ENCODE measurements around the gene DMAC2L. TPM values are rescaled to one million over a fixed set of nuclear protein-coding genes. Genes with fewer than 3 reads are reported as not detected.

The DMAC2L gene
- total RNA-seq, 1 experiment from 2014 or later, result 14.0 TPM

- TF ChIP-seq AR (CRISPR knock-in tag; IDR thresholded peaks at IDR 0.05) (no peak), ZNF219 (CRISPR knock-in tag; IDR thresholded peaks at IDR 0.05; ENCODE audit: borderline replicate concordance) (no peak), CDX4 (CRISPR knock-in tag; IDR thresholded peaks at IDR 0.05; ENCODE audit: borderline replicate concordance) (no peak), HMGA2 (CRISPR knock-in tag; IDR thresholded peaks at IDR 0.05) (no peak), USF1 (CRISPR knock-in tag; IDR thresholded peaks at IDR 0.05) (no peak), ZNF138 (CRISPR knock-in tag; conservative IDR thresholded peaks at IDR 0.05) (no peak), ZNF317 (CRISPR knock-in tag; IDR thresholded peaks at IDR 0.05; ENCODE audit: borderline replicate concordance, low read depth) (no peak)
Measured at GRCh38 chr14:50301914-50302313, 10.2 kb upstream of the DMAC2L start (continued).

- peaks cover 26% of the 10 kb centered on the region for H3K36me3 Mint-ChIP-seq
- POLR2A ChIA-PET, result no interaction called here
- TF ChIP-seq GABPB1 (CRISPR knock-in tag; IDR thresholded peaks at IDR 0.05) (peak; percentile 67; the same call in 1 of the 2 replicates), ATF6 (CRISPR knock-in tag; IDR thresholded peaks at IDR 0.05) (no peak), ZNF423 (CRISPR knock-in tag; IDR thresholded peaks at IDR 0.05) (no peak), E2F4 (CRISPR knock-in tag; IDR thresholded peaks at IDR 0.05; ENCODE audit: borderline replicate concordance, low read depth) (no peak)
- H3K4me3 Mint-ChIP-seq, result no peak overlapping the region
- no peak for ATAC-seq
- H3K27me3 Mint-ChIP-seq (ENCODE audit: low read depth), result no peaks in the 10 kb centered on the region
- CTCF ChIA-PET, result no interaction called here
- no peak overlapping the region for H3K27ac Mint-ChIP-seq
- peaks cover 15% of the 10 kb centered on the region for H3K9me3 Mint-ChIP-seq
- DNase-seq (ENCODE audit: low spot score), result no peak
- peaks cover 23% of the 10 kb centered on the region for H3K4me1 Mint-ChIP-seq
Measured at GRCh38 chr14:50303744-50304471, 8.2 kb upstream of the DMAC2L start.

- no peak for ATAC-seq
- TF ChIP-seq ZNF396 (CRISPR knock-in tag; IDR thresholded peaks at IDR 0.05; ENCODE audit: borderline replicate concordance), result no peak
- TF ChIP-seq ZNF416 (CRISPR knock-in tag; IDR thresholded peaks at IDR 0.05), result no peak
- no peak for TF ChIP-seq PREB (CRISPR knock-in tag; IDR thresholded peaks at IDR 0.05; ENCODE audit: borderline replicate concordance)
- TF ChIP-seq ZNF423 (CRISPR knock-in tag; IDR thresholded peaks at IDR 0.05), result no peak
- no peak for TF ChIP-seq ZNF317 (CRISPR knock-in tag; IDR thresholded peaks at IDR 0.05; ENCODE audit: borderline replicate concordance, low read depth)
- TF ChIP-seq OVOL2 (CRISPR knock-in tag; IDR thresholded peaks at IDR 0.05; ENCODE audit: borderline replicate concordance), result no peak
- TF ChIP-seq MAX (CRISPR knock-in tag; IDR thresholded peaks at IDR 0.05), result no peak
- TF ChIP-seq ARID4B (CRISPR knock-in tag; IDR thresholded peaks at IDR 0.05; ENCODE audit: borderline replicate concordance), result no peak
Measured at GRCh38 chr14:50308363-50308915, 3.7 kb upstream of the DMAC2L start.

More at GRCh38 chr14:50308363-50308915, 3.7 kb upstream of the DMAC2L start:
- Mint-ChIP-seq H3K36me3 (peaks cover 10% of the 10 kb centered on the region), H3K9me3 (peaks cover 4% of the 10 kb centered on the region), H3K27ac (no peak overlapping the region; the same call in 1 of the 2 replicates), H3K4me1 (peaks cover 22% of the 10 kb centered on the region), H3K27me3 (ENCODE audit: low read depth) (no peaks in the 10 kb centered on the region), H3K4me3 (no peak overlapping the region)
- ChIA-PET POLR2A (no interaction called here), CTCF (interaction anchor here (0.7 kb wide), 1 partner anchor 13 kb away, joined by 3 read pairs; no protein-coding TSS in a partner anchor)
- no peak for DNase-seq (ENCODE audit: low spot score)
